Ovary (tissue), 3 donors: ENCODE data around the gene IGFBP2.

Experiments
- CTCF ChIP-seq, 3 donors: fragments of 450-650 bp in 2 of 3; fragments of 200-600 bp in 1 of 3; IDR thresholded peaks; one replicate each; pipeline versions ENCODE4 v1.5.1 to v1.8.0; 2016 to 2022; ENCODE audit warnings: antibody characterized with exemption in 3 of 3, mild to moderate bottlenecking in 1 of 3
- EP300 ChIP-seq: sonication (generic); formaldehyde crosslinking; IDR thresholded peaks from one replicate; pipeline ENCODE4 v1.6.1; 2017; ENCODE audit warnings: antibody characterized with exemption
- POLR2A ChIP-seq: fragments of 450-650 bp; IDR thresholded peaks from one replicate; pipeline ENCODE4 v1.6.1; 2017; ENCODE audit warnings: antibody characterized with exemption, mild to moderate bottlenecking, moderate library complexity
- donor health status: DM: no; HTN: no; CAD: no.

DNA sequence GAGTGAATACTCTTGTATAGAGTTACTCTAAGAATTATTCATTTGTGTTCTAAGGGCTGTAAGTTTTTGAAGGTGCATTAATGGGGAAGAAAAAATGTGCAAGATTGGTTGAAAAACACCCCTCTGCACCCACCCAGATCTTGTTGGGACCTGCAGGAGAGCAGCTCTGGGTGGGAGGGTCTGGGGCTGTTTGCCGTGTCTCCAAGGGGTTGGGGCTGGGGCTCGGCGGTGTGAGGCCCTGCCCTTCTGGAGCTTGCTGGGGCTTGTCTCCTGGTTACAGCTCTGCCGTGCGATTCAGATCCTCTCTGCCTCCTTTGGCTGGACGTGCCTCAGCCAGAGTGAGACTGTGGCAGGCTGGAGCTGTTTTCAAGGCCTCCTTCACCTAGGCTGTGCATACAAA is 26.1 kb downstream of the IGFBP2 start:
- TF ChIP-seq POLR2A (no peak), CTCF (IDR thresholded peaks at IDR 0.05) (no peak), EP300 (no peak)
